Natural killer cell (primary cell): Measurements from ENCODE around the gene MBNL3. TPM values are rescaled to one million over a fixed set of nuclear protein-coding genes. Genes with fewer than 3 reads are reported as not detected.

Experiments
- ATAC-seq, 3 donors: fragments of 150-1000 bp in 2 of 3; fragments of 200-7000 bp in 1 of 3; cut with Tn5 transposase; 1 replicate in 1 of 3; 2 replicates in 2 of 3; pipeline ENCODE4 v1.10.0; 2021; ENCODE audit warnings: mild to moderate bottlenecking in 2 of 3, moderate library complexity in 2 of 3
- DNase-seq, 2 donors: peaks; one replicate each; pipeline versions ENCODE4 v3.0.0 to v3.0.0-alpha.2; 2013 to 2021; ENCODE audit warnings: mixed read lengths in 1 of 2
- H3K27ac ChIP-seq: one replicate; pipeline ENCODE4 v1.5.1; 2013; ENCODE audit warnings: mild to moderate bottlenecking, low read length
- H3K27me3 ChIP-seq: one replicate; pipeline ENCODE4 v1.6.1; 2013; ENCODE audit warnings: low read length; ENCODE audit not compliant: control insufficient read depth, insufficient read depth
- H3K36me3 ChIP-seq: one replicate; pipeline ENCODE4 v1.6.1; 2013; ENCODE audit warnings: low read length; ENCODE audit not compliant: control insufficient read depth, insufficient read depth
- H3K4me1 ChIP-seq: one replicate; pipeline ENCODE4 v1.6.1; 2013; ENCODE audit warnings: low read length; ENCODE audit not compliant: control insufficient read depth, insufficient read depth
- H3K4me3 ChIP-seq: one replicate; pipeline ENCODE4 v1.5.1; 2013; ENCODE audit warnings: low read length
- H3K9me3 ChIP-seq: one replicate; pipeline ENCODE4 v1.6.1; 2013; ENCODE audit warnings: low read length; ENCODE audit not compliant: control insufficient read depth, insufficient read depth
- H3K27ac Mint-ChIP-seq, 2 donors: one replicate each; pipeline ENCODE4 v1.8.0; 2022; ENCODE audit warnings: mild to moderate bottlenecking in 2 of 2, mixed read lengths in 2 of 2, moderate library complexity in 1 of 2
- H3K27me3 Mint-ChIP-seq, 2 donors: one replicate each; pipeline ENCODE4 v1.8.0; 2022; ENCODE audit warnings: low read depth in 2 of 2, mixed read lengths in 2 of 2
- H3K36me3 Mint-ChIP-seq: one replicate; pipeline ENCODE4 v1.8.0; 2022; ENCODE audit warnings: mixed read lengths
- H3K4me1 Mint-ChIP-seq, 2 donors: one replicate each; pipeline ENCODE4 v1.8.0; 2022; ENCODE audit warnings: mixed read lengths in 2 of 2
- H3K4me3 Mint-ChIP-seq: one replicate; pipeline ENCODE4 v1.8.0; 2022; ENCODE audit warnings: mild to moderate bottlenecking, moderate library complexity, mixed read lengths
- H3K9me3 Mint-ChIP-seq, 2 donors: one replicate each; pipeline ENCODE4 v1.8.0; 2022; ENCODE audit warnings: mixed read lengths in 2 of 2
- CTCF ChIP-seq: fragments of 200-600 bp; IDR thresholded peaks from one replicate; pipeline ENCODE4 v1.8.0; 2022; ENCODE audit warnings: antibody characterized with exemption
- WGBS: methylation state at CpG from one replicate; pipeline ENCODE4 v1.1.7; 2013; ENCODE audit warnings: missing lambda C conversion rate; ENCODE audit not compliant: insufficient coverage; 5-methylcytosine and 5-hydroxymethylcytosine counted together
- intact Hi-C: fragments of 100-400 bp; cut with micrococcal nuclease; formaldehyde crosslinking; loops from one replicate; pipeline ENCODE4 v1.14.2; 2022
- total RNA-seq, 4 donors: library from RNA; stranded (reverse); fragments of 120-200 nt in 1 of 4; gene quantifications; one replicate each; pipeline versions ENCODE4 v1.2.3 to v1.2.4, GENCODE V29; 2013 to 2022

MBNL3 gene
- total RNA-seq, 3 donors from 2014 or later (not counting 1 experiment from before 2014, with no cell fraction given) = 55.3 to 64.3 (median 59.3) TPM

GRCh38 chrX:132435222-132435621 is 53.6 kb downstream of the MBNL3 start:
- Histone ChIP-seq H3K4me1 (no peaks in the 10 kb centered on the region), H3K27me3 (no peaks in the 10 kb centered on the region), H3K4me3 (no peak overlapping the region), H3K36me3 (no peaks in the 10 kb centered on the region), H3K9me3 (no peaks in the 10 kb centered on the region), H3K27ac (no peak overlapping the region)
- intact Hi-C loops = no loop called here
- H3K9me3 Mint-ChIP-seq = no peaks in the 10 kb centered on the region
- peaks cover 0 to 8% of the 10 kb centered on the region in 2 donors for H3K27me3 Mint-ChIP-seq
- H3K36me3 Mint-ChIP-seq = no peaks in the 10 kb centered on the region
- TF ChIP-seq CTCF = no peak
- WGBS = 100% methylated on average over 1 of the region's 1 CpG
- H3K4me3 Mint-ChIP-seq = no peak overlapping the region
- H3K27ac Mint-ChIP-seq = no peak overlapping the region
- DNase-seq = no peak
- ATAC-seq = no peak
- peaks cover 0 to 13% of the 10 kb centered on the region in 2 donors for H3K4me1 Mint-ChIP-seq

- intact Hi-C loops = no loop called here
- no peak for DNase-seq
- Mint-ChIP-seq H3K4me1 (peaks cover 0 to 13% of the 10 kb centered on the region in 2 donors), H3K27ac (no peak overlapping the region), H3K36me3 (no peaks in the 10 kb centered on the region), H3K4me3 (no peak overlapping the region), H3K9me3 (no peaks in the 10 kb centered on the region), H3K27me3 (peaks cover 0 to 8% of the 10 kb centered on the region in 2 donors)
- Histone ChIP-seq H3K36me3 (no peaks in the 10 kb centered on the region), H3K4me3 (no peak overlapping the region), H3K27me3 (no peaks in the 10 kb centered on the region), H3K27ac (no peak overlapping the region), H3K9me3 (no peaks in the 10 kb centered on the region), H3K4me1 (no peaks in the 10 kb centered on the region)
- no peak for ATAC-seq
- 98% methylated on average over 5 of the region's 6 CpGs for WGBS
- no peak for TF ChIP-seq CTCF
Measured at GRCh38 chrX:132433551-132433950, 55.3 kb downstream of the MBNL3 start.

GRCh38 chrX:132433001-132433400 is 55.8 kb downstream of the MBNL3 start:
- 94% methylated on average over 2 of the region's 2 CpGs for WGBS
- Histone ChIP-seq H3K27ac (no peak overlapping the region), H3K9me3 (no peaks in the 10 kb centered on the region), H3K27me3 (no peaks in the 10 kb centered on the region), H3K36me3 (no peaks in the 10 kb centered on the region), H3K4me1 (no peaks in the 10 kb centered on the region), H3K4me3 (no peak overlapping the region)
- no peak overlapping the region for H3K27ac Mint-ChIP-seq
- H3K27me3 Mint-ChIP-seq = peaks cover 0 to 13% of the 10 kb centered on the region in 2 donors
- H3K4me3 Mint-ChIP-seq = no peak overlapping the region
- H3K9me3 Mint-ChIP-seq = no peaks in the 10 kb centered on the region
- TF ChIP-seq CTCF = no peak
- peaks cover 0 to 13% of the 10 kb centered on the region in 2 donors for H3K4me1 Mint-ChIP-seq
- H3K36me3 Mint-ChIP-seq = no peaks in the 10 kb centered on the region
- intact Hi-C loops = no loop called here
- ATAC-seq (no peak), DNase-seq (no peak)

- Histone ChIP-seq H3K36me3 (no peaks in the 10 kb centered on the region), H3K9me3 (no peaks in the 10 kb centered on the region), H3K27ac (no peak overlapping the region), H3K4me1 (no peaks in the 10 kb centered on the region), H3K27me3 (no peaks in the 10 kb centered on the region), H3K4me3 (no peak overlapping the region)
- no peaks in the 10 kb centered on the region for H3K9me3 Mint-ChIP-seq
- peaks cover 7 to 24% of the 10 kb centered on the region in 2 donors for H3K4me1 Mint-ChIP-seq
- no peak overlapping the region for H3K4me3 Mint-ChIP-seq
- no peaks in the 10 kb centered on the region for H3K36me3 Mint-ChIP-seq
- DNase-seq (no peak), ATAC-seq (no peak)
- intact Hi-C loops = no loop called here
- peaks cover 0 to 8% of the 10 kb centered on the region in 2 donors for H3K27me3 Mint-ChIP-seq
- no peak overlapping the region for H3K27ac Mint-ChIP-seq
- TF ChIP-seq CTCF = no peak
Measured at GRCh38 chrX:132428896-132429295, 59.9 kb downstream of the MBNL3 start.
